ENCODE results near the gene URAD.
"Not testable (repeated sequence)": the region's sequence is repeated elsewhere in the genome, so short reads cannot be mapped to it uniquely, and the experiment has no call there.

URAD gene

GRCh38 chr13:27988520-27988919, at the start of gene URAD:
Gene URAD (minus strand): TSS chr13:27988693. CDS start chr13:27988637, 56 bp downstream.
- DNase-seq = no peak

GRCh38 chr13:28037399-28037798, 48.9 kb upstream of the URAD start:
- DNase-seq = no peak

- no peak for DNase-seq
Measured at GRCh38 chr13:28035146-28035782, 46.8 kb upstream of the URAD start.

- DNase-seq = no peak
Measured at GRCh38 chr13:28033894-28034655, 45.6 kb upstream of the URAD start.

- DNase-seq = not testable (repeated sequence)
Measured at GRCh38 chr13:28032438-28032837, 43.9 kb upstream of the URAD start.

- DNase-seq = no peak
Measured at GRCh38 chr13:28031896-28032288, 43.4 kb upstream of the URAD start.

GRCh38 chr13:28031220-28031895, 42.9 kb upstream of the URAD start:
- no peak for DNase-seq

GRCh38 chr13:28027607-28028364, 39.3 kb upstream of the URAD start:
- no peak for DNase-seq

GRCh38 chr13:28027071-28027470, 38.6 kb upstream of the URAD start:
- DNase-seq = no peak

GRCh38 chr13:28026508-28026907, 38.0 kb upstream of the URAD start:
- DNase-seq = no peak

GRCh38 chr13:28022848-28023518, 34.5 kb upstream of the URAD start:
- DNase-seq = no peak

GRCh38 chr13:28014301-28014700, 25.8 kb upstream of the URAD start:
- no peak for DNase-seq

GRCh38 chr13:28013482-28013881, 25.0 kb upstream of the URAD start:
- no peak for DNase-seq

- no peak for DNase-seq
Measured at GRCh38 chr13:28012896-28013295, 24.4 kb upstream of the URAD start.

GRCh38 chr13:28012383-28012782, 23.9 kb upstream of the URAD start:
- DNase-seq = no peak

- DNase-seq = no peak
Measured at GRCh38 chr13:28010046-28010445, 21.6 kb upstream of the URAD start.

- DNase-seq = not testable (repeated sequence)
Measured at GRCh38 chr13:28005016-28005415, 16.5 kb upstream of the URAD start.

- no peak for DNase-seq
Measured at GRCh38 chr13:28002886-28003698, 14.6 kb upstream of the URAD start.

- DNase-seq = no peak
Measured at GRCh38 chr13:28001837-28002473, 13.5 kb upstream of the URAD start.

- DNase-seq = no peak
Measured at GRCh38 chr13:28001049-28001448, 12.6 kb upstream of the URAD start.

- DNase-seq = no peak
Measured at GRCh38 chr13:28000567-28000966, 12.1 kb upstream of the URAD start.
